Measurements from ENCODE around the gene YBEY.

- no peak for TF ChIP-seq POLR2A (IDR thresholded peaks at IDR 0.05)
- no peak for TF ChIP-seq CTCF (IDR thresholded peaks at IDR 0.05)
Observed at GRCh38 chr21:46248422-46248782, 37.7 kb upstream of the YBEY start.

Measured in esophagus squamous epithelium (tissue), 4 donors.